Memory B cell (primary cell): ENCODE measurements around the gene EXOC6B.

Source experiments
- ATAC-seq: fragments of 150-1000 bp; cut with Tn5 transposase; 2 replicates; pipeline ENCODE4 v1.10.0; 2021; ENCODE audit warnings: low read depth, mild to moderate bottlenecking, moderate library complexity
- DNase-seq, 2 donors: peaks; one replicate each; pipeline ENCODE4 v3.0.0; 2022; ENCODE audit warnings: low spot score in 2 of 2
- H3K27ac Mint-ChIP-seq: one replicate; pipeline ENCODE4 v1.8.0; 2022; ENCODE audit warnings: mild to moderate bottlenecking, moderate library complexity, mixed read lengths
- H3K27me3 Mint-ChIP-seq: one replicate; pipeline ENCODE4 v1.8.0; 2022; ENCODE audit warnings: mixed read lengths
- H3K36me3 Mint-ChIP-seq: one replicate; pipeline ENCODE4 v1.8.0; 2022; ENCODE audit warnings: mild to moderate bottlenecking, mixed read lengths
- H3K4me1 Mint-ChIP-seq: one replicate; pipeline ENCODE4 v1.8.0; 2022; ENCODE audit warnings: mixed read lengths
- H3K4me3 Mint-ChIP-seq: one replicate; pipeline ENCODE4 v1.8.0; 2022; ENCODE audit warnings: mild to moderate bottlenecking, moderate library complexity, mixed read lengths
- H3K9me3 Mint-ChIP-seq: one replicate; pipeline ENCODE4 v1.8.0; 2022; ENCODE audit warnings: mixed read lengths

The EXOC6B gene

DNA sequence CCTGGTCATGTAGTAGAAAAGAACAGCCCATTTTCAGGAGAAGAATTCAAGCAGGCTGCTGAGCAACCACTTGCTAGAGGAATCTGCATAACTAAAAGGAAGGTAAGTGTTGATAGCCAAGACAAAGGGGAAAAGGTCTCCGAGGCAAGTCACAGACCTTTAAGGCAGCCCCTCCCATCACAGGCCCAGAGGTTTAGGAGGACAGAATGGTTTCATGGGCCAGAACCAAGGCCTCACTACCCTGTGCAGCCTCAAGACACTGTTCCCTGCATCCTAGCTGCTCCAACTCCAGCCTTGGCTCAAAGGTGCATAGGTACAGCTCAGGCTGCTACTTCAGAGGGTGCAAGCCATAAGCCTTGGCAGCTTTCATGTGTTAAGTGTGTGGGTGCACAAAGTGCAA, 439.5 kb downstream of the EXOC6B start:
- DNase-seq = no peak
- no peaks in the 10 kb centered on the region for H3K4me1 Mint-ChIP-seq

DNA sequence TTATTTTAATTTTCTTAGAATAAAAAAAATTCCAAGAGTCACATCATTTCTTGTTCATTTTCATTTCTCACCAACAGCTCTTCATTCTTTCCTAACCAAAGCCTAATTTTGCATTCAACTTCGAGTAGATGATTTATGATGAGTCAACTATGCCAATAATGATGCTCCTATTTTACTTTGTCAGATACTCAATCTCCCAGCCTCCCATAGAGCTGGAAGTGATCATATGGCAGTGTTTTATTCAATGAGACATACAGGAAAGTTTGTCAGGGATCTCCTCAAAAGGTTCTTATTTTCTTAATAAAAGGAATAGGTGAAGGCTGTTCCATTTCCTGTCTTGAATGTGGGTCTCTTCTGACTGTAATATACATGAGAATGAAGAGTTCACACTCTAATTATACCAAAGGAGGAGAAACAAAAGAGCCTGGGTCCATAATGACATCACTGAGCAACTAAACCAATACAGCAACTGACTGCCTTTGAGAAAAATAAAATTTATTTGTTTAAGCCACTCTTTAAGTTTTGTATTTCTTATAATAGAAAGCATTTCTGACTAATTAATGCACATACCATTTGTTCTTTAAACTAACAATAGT, 447.0 kb downstream of the EXOC6B start:
- DNase-seq (no peak), ATAC-seq (no peak)
- H3K9me3 Mint-ChIP-seq = peaks cover 3% of the 10 kb centered on the region
- no peaks in the 10 kb centered on the region for H3K4me1 Mint-ChIP-seq
- H3K36me3 Mint-ChIP-seq = peaks cover 37% of the 10 kb centered on the region
- no peaks in the 10 kb centered on the region for H3K27me3 Mint-ChIP-seq
- H3K27ac Mint-ChIP-seq = no peak overlapping the region
- no peak overlapping the region for H3K4me3 Mint-ChIP-seq

More for the DNA sequence above, 439.5 kb downstream of the EXOC6B start:
- ATAC-seq = no peak
- Mint-ChIP-seq H3K27ac (no peak overlapping the region), H3K27me3 (no peaks in the 10 kb centered on the region), H3K4me3 (no peak overlapping the region), H3K9me3 (peaks cover 14% of the 10 kb centered on the region), H3K36me3 (peaks cover 17% of the 10 kb centered on the region)

DNA sequence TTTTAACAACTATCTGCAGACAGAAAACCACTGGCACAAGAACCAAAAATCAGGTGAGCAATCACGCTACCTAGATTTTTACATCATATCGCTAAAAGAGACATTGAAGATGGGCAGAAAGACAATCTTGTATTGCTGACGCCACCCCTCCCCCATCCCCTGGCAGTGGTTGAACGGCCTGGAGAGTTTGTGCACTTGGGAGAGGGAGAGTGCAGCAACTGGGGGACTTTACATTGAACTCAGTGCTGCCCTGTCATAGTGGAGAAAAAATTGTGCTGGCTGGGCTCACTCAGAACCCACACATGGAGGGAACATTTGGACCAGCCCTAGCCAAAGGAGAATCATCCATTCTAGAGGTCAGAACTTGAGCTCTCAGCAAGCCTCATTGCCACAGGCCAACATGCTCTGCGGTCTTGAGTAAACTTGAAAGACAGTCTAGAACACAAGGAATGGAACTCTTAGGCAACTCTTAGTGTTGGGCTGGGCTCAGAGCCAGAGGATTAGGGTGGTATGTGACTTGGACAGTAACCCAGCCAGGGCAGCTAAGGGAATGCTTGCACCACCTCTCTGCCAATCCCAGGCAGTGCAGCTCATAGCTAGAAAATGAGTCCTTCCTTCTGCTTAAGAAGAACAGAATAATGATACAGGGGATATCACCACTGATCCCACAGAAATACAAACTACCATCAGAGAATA, 458.2 kb downstream of the EXOC6B start:
- Mint-ChIP-seq H3K4me3 (no peak overlapping the region), H3K27me3 (no peaks in the 10 kb centered on the region), H3K27ac (no peak overlapping the region), H3K36me3 (peaks cover 30% of the 10 kb centered on the region), H3K4me1 (no peaks in the 10 kb centered on the region), H3K9me3 (peaks cover 4% of the 10 kb centered on the region)
- DNase-seq (no peak), ATAC-seq (no peak)

DNA sequence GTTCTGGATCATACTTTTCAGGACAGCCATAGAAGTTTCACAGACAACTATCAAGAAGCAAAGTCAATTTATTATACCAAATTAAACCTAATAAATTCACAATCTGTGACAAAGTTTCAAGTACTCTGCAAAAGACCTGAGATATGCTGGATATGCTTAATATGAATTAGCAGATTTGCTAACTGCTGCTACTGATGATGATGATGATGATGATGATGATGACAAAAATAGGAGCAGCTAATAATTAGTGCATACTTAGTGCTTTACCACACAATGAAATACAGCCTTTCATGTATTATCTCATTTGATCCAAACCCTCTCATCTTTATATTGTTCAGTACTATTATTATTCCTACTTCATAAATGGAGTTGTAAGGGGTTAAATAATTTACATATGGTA, 462.4 kb downstream of the EXOC6B start:
- Mint-ChIP-seq H3K9me3 (no peaks in the 10 kb centered on the region), H3K4me1 (no peaks in the 10 kb centered on the region), H3K27ac (no peak overlapping the region), H3K4me3 (no peak overlapping the region), H3K36me3 (peaks cover 24% of the 10 kb centered on the region), H3K27me3 (no peaks in the 10 kb centered on the region)
- DNase-seq (no peak), ATAC-seq (no peak)

DNA sequence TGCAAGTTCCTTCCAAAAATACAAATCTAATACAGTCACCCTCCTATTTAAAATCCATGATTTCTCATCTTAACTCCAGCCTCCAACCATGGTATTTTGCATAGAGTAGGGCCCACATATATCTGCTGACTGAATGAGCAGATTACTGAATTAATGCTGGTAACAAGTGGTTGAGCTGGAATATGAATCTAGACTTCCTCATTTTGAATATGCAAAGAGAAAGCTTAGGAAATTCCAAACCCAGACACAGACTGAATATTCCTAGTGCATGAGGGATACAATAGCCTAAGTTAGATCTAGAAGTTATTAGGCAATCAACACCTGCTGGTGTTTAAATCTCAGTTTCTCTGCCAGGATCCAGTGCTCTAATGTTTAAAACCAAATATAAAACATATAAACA, 463.1 kb downstream of the EXOC6B start:
- Mint-ChIP-seq H3K27ac (no peak overlapping the region), H3K4me1 (no peaks in the 10 kb centered on the region), H3K4me3 (no peak overlapping the region), H3K27me3 (no peaks in the 10 kb centered on the region), H3K36me3 (peaks cover 24% of the 10 kb centered on the region), H3K9me3 (no peaks in the 10 kb centered on the region)
- DNase-seq (no peak), ATAC-seq (no peak)

DNA sequence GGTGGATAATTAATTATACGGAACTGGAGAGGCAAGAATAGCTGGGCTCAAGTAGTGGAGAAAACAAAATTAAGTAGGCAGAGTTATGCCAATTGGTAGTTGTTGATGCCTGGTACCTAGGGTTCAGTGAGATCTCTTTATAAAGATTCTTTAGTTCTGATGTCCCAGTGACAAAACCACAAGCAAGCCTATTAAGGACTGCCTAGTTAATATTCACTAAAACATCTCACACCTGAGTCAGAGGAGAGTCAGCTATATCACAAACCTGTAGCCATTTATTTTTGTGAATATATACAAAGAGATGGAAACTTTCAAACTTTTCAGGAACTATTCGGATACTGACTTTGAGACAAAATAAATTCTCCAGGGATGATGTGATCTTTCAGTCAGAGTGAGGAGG, 464.3 kb downstream of the EXOC6B start:
- H3K9me3 Mint-ChIP-seq = no peaks in the 10 kb centered on the region
- H3K4me3 Mint-ChIP-seq = no peak overlapping the region
- ATAC-seq (no peak), DNase-seq (no peak)
- H3K4me1 Mint-ChIP-seq = no peaks in the 10 kb centered on the region
- peaks cover 22% of the 10 kb centered on the region for H3K36me3 Mint-ChIP-seq
- no peak overlapping the region for H3K27ac Mint-ChIP-seq
- H3K27me3 Mint-ChIP-seq = no peaks in the 10 kb centered on the region

DNA sequence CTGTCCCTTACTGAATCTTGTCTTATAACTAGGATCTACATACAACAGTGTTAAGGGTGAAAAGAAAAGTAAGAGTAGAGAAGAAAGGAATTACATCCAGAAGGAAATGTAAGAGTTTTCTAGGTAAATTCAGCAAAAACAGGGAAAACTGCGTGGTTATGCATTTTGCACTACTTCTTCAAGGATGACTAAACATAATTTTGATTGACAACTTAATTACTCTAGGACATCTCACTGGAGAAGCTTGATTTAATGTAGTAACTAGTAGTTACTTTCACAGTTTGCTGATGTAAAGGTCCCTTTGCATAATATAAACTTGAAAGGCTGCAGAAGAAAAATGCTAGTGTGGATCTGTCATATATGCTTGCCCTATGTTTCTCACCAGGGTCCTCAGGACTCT, 464.8 kb downstream of the EXOC6B start:
- H3K9me3 Mint-ChIP-seq = no peaks in the 10 kb centered on the region
- no peak overlapping the region for H3K27ac Mint-ChIP-seq
- no peak for ATAC-seq
- no peaks in the 10 kb centered on the region for H3K4me1 Mint-ChIP-seq
- H3K36me3 Mint-ChIP-seq = peaks cover 19% of the 10 kb centered on the region
- no peak overlapping the region for H3K4me3 Mint-ChIP-seq
- no peak for DNase-seq
- no peaks in the 10 kb centered on the region for H3K27me3 Mint-ChIP-seq

DNA sequence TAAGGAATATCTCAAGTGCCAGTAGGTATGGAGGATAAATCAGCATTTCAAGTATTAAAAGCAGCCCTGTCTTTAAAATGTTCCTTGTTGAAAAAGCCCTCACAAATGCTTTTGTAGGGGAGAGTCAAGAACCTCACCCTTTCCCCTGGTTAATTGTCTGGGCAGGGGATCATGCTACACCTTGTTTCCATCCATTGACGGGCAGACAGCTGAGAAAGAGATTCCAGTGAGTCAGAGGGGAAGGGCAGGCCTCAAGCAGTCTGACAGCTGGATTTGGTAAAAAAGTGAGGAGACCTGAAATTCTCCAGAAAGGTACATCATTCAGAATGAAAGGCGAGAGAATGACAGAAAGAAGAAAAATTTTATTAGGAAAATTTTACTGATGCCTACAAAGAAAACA, 475.0 kb downstream of the EXOC6B start:
- Mint-ChIP-seq H3K27me3 (no peaks in the 10 kb centered on the region), H3K36me3 (peaks cover 4% of the 10 kb centered on the region), H3K27ac (no peak overlapping the region), H3K4me3 (no peak overlapping the region), H3K4me1 (no peaks in the 10 kb centered on the region), H3K9me3 (no peaks in the 10 kb centered on the region)
- ATAC-seq = no peak
- no peak for DNase-seq

DNA sequence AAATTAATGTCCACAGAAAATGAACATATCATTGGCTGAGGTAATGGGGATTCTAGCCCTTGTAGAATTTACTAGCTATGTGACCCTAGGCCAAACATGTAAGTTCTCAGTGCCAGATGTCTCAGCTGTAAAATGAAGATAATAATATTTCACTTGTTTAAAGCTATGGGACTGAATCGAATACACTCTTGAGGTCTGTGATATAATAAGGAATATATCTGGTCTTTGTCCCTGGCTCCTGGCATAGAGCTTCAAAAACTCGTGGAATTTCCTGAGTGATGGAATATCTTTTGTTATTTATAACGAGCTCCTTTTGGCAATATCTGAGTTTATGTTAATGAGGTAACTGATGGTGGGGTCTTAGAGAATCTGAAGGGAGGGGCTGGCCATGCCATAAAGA, 476.8 kb downstream of the EXOC6B start:
- Mint-ChIP-seq H3K36me3 (peaks cover 16% of the 10 kb centered on the region), H3K27ac (no peak overlapping the region), H3K4me1 (no peaks in the 10 kb centered on the region), H3K27me3 (no peaks in the 10 kb centered on the region), H3K4me3 (no peak overlapping the region), H3K9me3 (peaks cover 9% of the 10 kb centered on the region)
- DNase-seq (no peak), ATAC-seq (no peak)

DNA sequence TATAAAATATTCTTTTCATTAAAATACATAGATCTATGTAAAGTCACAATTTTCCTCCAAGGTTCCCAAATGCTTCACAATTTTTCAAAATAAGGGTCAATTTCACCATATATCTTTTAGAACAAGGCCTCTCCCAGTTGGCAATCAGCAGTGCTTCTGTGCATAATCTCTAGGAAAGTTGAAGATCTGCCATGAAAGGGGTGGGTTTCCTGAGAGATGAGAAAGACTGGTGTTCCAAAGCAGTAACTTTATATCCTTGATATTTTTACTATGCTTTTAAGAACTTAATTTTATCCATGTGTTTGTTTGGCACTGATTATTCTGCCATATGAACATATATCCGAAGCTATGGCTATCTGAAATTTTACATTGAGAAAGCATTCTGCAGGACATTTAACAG, 478.8 kb downstream of the EXOC6B start:
- Mint-ChIP-seq H3K4me3 (no peak overlapping the region), H3K9me3 (peaks cover 11% of the 10 kb centered on the region), H3K27me3 (no peaks in the 10 kb centered on the region), H3K4me1 (no peaks in the 10 kb centered on the region), H3K27ac (no peak overlapping the region), H3K36me3 (peaks cover 13% of the 10 kb centered on the region)
- no peak for DNase-seq
- no peak for ATAC-seq

DNA sequence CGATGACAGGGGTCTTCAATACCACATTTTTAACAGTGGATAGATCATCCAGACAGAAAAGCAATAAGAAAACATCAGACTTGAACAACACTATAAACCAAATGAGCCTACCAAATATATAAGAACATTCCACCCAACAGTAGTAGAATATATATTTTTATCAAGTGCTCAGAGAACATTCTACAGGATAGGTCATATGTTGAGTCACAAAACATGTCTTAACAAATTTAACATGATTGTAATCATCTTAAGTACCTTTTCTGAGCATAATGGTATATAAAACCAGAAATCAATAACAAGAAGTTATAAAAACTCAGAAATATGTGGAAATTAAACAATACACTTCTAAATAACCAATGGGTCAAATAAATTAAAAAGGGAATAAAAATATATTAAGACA, 484.2 kb downstream of the EXOC6B start:
- Mint-ChIP-seq H3K27me3 (no peaks in the 10 kb centered on the region), H3K27ac (no peak overlapping the region), H3K36me3 (peaks cover 17% of the 10 kb centered on the region), H3K4me3 (no peak overlapping the region), H3K9me3 (peaks cover 11% of the 10 kb centered on the region), H3K4me1 (no peaks in the 10 kb centered on the region)
- DNase-seq (no peak), ATAC-seq (no peak)

DNA sequence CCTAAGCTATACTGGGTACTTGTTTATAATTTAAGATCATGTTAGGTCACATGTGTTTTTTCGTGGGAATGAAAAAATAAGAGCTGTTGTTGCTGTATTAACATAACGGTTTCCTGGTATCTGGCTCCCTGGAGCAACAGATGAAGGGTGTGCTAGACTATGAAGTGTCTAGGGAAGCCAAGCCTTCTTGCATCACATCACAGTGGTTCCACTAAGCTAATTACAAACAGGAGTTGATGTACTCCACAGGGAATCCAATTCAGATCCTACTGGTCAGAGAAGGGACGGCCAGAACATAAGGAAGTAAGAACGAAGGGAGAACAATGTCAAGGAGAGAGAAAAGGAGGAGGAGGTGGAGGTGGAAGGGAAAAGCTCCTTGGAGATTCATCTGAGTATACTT, 485.2 kb downstream of the EXOC6B start:
- DNase-seq (no peak), ATAC-seq (no peak)
- no peaks in the 10 kb centered on the region for H3K4me1 Mint-ChIP-seq
- no peaks in the 10 kb centered on the region for H3K27me3 Mint-ChIP-seq
- no peak overlapping the region for H3K4me3 Mint-ChIP-seq
- no peak overlapping the region for H3K27ac Mint-ChIP-seq
- H3K36me3 Mint-ChIP-seq = peaks cover 16% of the 10 kb centered on the region
- H3K9me3 Mint-ChIP-seq = peaks cover 11% of the 10 kb centered on the region

DNA sequence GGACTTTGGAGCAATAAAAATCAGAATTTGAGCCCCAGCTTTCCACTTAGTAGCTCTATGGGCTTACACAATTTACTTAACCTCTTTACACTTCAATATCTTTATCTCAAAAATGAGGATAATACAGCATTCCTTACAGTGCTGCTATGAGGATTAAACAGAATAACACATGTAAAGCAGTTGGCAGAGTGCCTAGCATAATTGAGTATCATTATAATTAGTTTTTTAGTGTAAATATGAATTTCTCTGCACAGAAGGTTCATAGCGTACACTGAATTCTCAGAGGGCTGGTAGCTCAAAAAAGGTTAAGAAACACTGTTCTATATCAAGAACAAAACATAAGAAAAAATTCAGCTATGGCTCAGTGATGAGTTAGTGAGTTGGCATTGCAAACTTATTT, 487.8 kb downstream of the EXOC6B start:
- H3K4me1 Mint-ChIP-seq = no peaks in the 10 kb centered on the region
- H3K36me3 Mint-ChIP-seq = peaks cover 4% of the 10 kb centered on the region
- H3K27ac Mint-ChIP-seq = no peak overlapping the region
- DNase-seq (no peak), ATAC-seq (no peak)
- no peak overlapping the region for H3K4me3 Mint-ChIP-seq
- H3K27me3 Mint-ChIP-seq = no peaks in the 10 kb centered on the region
- H3K9me3 Mint-ChIP-seq = no peaks in the 10 kb centered on the region

DNA sequence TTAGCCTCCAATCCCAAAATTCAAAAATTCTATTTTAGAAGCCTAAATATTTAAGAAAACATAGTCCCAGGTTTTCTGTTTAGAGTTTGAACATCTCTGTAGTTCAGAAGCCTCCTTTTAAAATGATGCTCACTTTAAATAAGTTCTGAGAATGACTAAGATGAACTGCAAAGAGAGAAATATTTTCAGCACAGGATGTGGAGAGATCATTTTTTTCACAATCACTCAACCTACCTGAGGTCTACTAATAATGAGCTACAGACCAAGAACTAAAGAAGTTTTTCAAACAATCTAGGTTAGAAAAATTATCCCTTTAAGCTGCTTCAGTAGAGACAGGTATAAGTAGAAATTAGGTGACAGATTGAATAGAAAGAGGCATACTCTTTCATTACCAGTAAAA, 493.1 kb downstream of the EXOC6B start:
- Mint-ChIP-seq H3K27me3 (no peaks in the 10 kb centered on the region), H3K4me1 (no peaks in the 10 kb centered on the region), H3K9me3 (no peaks in the 10 kb centered on the region), H3K4me3 (no peak overlapping the region), H3K27ac (no peak overlapping the region), H3K36me3 (peaks cover 6% of the 10 kb centered on the region)
- ATAC-seq (no peak), DNase-seq (no peak)

DNA sequence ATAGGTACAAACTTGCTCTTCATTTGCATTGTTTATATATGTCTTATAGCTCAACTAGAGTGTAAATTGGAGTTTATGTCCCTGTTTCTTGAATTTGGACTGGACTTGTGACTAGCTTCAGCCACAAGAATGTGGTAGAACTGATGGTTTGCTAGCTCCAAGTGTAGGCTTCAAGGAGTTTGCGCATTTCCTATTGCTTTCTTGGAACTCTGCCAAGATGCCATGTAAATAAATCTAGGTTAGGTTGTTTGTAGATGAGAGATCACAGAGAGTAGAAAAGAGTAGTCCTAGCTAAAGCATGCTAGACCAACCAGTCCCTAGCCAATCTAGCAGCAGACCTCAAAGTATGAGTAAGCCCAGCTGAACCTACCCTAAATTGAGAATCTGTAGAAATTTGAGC, 495.2 kb downstream of the EXOC6B start:
- Mint-ChIP-seq H3K9me3 (no peaks in the 10 kb centered on the region), H3K27ac (no peak overlapping the region), H3K4me1 (no peaks in the 10 kb centered on the region), H3K4me3 (no peak overlapping the region), H3K27me3 (no peaks in the 10 kb centered on the region), H3K36me3 (peaks cover 6% of the 10 kb centered on the region)
- ATAC-seq (no peak), DNase-seq (no peak)
